ENCODE results near the gene CTU2. TPM values are rescaled to one million over a fixed set of nuclear protein-coding genes. Genes with fewer than 3 reads are reported as not detected.

CTU2 gene
- total and polyA plus RNA-seq, 2 donors (not counting 1 experiment from before 2014, with no cell fraction given) = 18.4 to 23.7 TPM

DNA sequence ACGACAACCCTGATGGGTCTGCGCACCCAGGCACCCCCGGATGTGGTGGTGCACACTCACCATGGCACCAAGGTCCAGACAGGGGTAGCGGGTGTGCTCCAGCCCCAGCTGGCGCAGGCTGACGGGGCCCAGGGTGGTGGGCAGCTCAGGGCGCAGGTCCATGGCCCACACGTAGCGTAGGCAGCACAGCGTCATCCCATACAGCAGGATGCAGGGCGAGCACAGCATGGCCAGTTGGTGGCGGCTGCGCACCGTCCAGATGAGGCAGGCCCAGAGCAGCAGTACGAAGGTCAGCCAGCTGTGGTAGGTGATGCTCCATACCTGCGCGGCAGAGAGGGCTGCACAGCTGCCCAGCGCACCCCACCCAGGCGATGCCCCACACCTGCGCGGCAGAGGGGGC is 29.8 kb downstream of the CTU2 start:
- Mint-ChIP-seq H3K4me3 (no peak overlapping the region), H3K4me1 (peaks cover 6% of the 10 kb centered on the region), H3K27me3 (no peaks in the 10 kb centered on the region), H3K27ac (no peak overlapping the region), H3K9me3 (ENCODE audit: insufficient read depth) (no peaks in the 10 kb centered on the region)
- intact Hi-C loops (cut with micrococcal nuclease) = loop anchor here (2.0 kb wide), 1 partner anchor 35 kb away; no protein-coding TSS in a partner anchor
- no peak for TF ChIP-seq EZH2 (IDR thresholded peaks at IDR 0.05; ENCODE audit: borderline replicate concordance, insufficient read depth, low read depth, low read length, poor library complexity, severe bottlenecking)
- TF ChIP-seq, protein P1, sequence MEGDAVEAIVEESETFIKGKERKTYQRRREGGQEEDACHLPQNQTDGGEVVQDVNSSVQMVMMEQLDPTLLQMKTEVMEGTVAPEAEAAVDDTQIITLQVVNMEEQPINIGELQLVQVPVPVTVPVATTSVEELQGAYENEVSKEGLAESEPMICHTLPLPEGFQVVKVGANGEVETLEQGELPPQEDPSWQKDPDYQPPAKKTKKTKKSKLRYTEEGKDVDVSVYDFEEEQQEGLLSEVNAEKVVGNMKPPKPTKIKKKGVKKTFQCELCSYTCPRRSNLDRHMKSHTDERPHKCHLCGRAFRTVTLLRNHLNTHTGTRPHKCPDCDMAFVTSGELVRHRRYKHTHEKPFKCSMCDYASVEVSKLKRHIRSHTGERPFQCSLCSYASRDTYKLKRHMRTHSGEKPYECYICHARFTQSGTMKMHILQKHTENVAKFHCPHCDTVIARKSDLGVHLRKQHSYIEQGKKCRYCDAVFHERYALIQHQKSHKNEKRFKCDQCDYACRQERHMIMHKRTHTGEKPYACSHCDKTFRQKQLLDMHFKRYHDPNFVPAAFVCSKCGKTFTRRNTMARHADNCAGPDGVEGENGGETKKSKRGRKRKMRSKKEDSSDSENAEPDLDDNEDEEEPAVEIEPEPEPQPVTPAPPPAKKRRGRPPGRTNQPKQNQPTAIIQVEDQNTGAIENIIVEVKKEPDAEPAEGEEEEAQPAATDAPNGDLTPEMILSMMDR (IDR thresholded peaks at IDR 0.05) = no peak
- peaks cover 10% of the 10 kb centered on the region for H3K79me2 ChIP-seq (ENCODE audit: control insufficient read depth, insufficient read depth, low read length)
- peaks cover 5 to 18% of the 10 kb centered on the region in 2 donors for H3K4me1 ChIP-seq (ENCODE audit: control insufficient read depth in 2 of 2, insufficient read depth in 2 of 2, low read length in 2 of 2)
- no peak overlapping the region for H2AFZ ChIP-seq (ENCODE audit: insufficient read depth, low read depth, low read length, poor library complexity, severe bottlenecking)
- no peaks in the 10 kb centered on the region for H3K27me3 ChIP-seq (replicated peaks in 1 of 4; ENCODE audit: control extremely low read depth in 1 of 4, control insufficient read depth in 3 of 4, insufficient read depth in 4 of 4, low read length in 3 of 4)
- H3K9ac ChIP-seq (ENCODE audit: low read length) = no peak overlapping the region
- DNase-seq = no peak
- no peak overlapping the region for H3K4me3 ChIP-seq (ENCODE audit: control extremely low read depth in 1 of 5, extremely low read depth in 1 of 5, insufficient read depth in 1 of 5, low read depth in 2 of 5, low read length in 4 of 5)
- CTCF ChIA-PET = interaction anchor here (0.8 to 5.0 kb wide), 13 partner anchors 11 to 480 kb away, joined by 3 to 113 read pairs (median 18); partner anchors contain the start of genes GALNS, PIEZO1 and TRAPPC2L
- H3K4me2 ChIP-seq (replicated peaks; ENCODE audit: low read depth, low read length, poor library complexity, severe bottlenecking) = no peak overlapping the region
- no peaks in the 10 kb centered on the region for H3K9me3 ChIP-seq (ENCODE audit: control extremely low read depth in 1 of 3, control insufficient read depth in 2 of 3, insufficient read depth in 1 of 3, low read length in 2 of 3)
- POLR2A ChIA-PET = interaction anchor here (0.6 kb wide), 1 partner anchor 84 kb away, joined by 3 read pairs; no protein-coding TSS in a partner anchor
- peaks cover 41% of the 10 kb centered on the region for H4K20me1 ChIP-seq (ENCODE audit: control insufficient read depth, insufficient read depth, low read length, poor library complexity, severe bottlenecking)
- 99% methylated on average over 17 of the region's 21 CpGs for WGBS (ENCODE audit: insufficient coverage)
- ATAC-seq (ENCODE audit: low read depth) = no peak
- H3K36me3 ChIP-seq (replicated peaks in 1 of 2; ENCODE audit: control extremely low read depth in 1 of 2, control insufficient read depth in 1 of 2, extremely low read depth in 1 of 2, insufficient read depth in 2 of 2, low read length in 1 of 2) = peaks cover 0 to 34% of the 10 kb centered on the region in 2 experiments
- H3K27ac ChIP-seq (ENCODE audit: low read length in 2 of 2) = no peak overlapping the region

DNA sequence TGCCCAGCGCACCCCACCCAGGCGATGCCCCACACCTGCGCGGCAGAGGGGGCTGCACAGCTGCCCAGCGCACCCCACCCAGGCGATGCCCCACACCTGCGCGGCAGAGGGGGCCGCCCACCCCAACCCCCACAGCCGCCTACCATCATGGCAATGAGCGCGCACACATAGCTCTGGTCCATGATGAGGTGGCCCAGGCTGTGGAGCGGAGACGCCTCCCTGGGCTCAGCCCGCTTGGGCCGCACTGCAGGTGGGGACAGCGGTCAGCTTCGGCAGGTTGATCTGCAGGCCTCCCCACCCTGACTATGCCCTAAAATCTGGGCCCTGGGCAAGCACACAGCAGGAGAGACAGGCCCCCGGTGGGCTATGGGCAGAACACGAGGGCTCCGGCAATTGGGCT is 30.2 kb downstream of the CTU2 start:
- Histone ChIP-seq H3K27me3 (replicated peaks in 1 of 4; ENCODE audit: control extremely low read depth in 1 of 4, control insufficient read depth in 3 of 4, insufficient read depth in 4 of 4, low read length in 3 of 4) (no peaks in the 10 kb centered on the region), H3K9ac (ENCODE audit: low read length) (no peak overlapping the region), H3K4me2 (replicated peaks; ENCODE audit: low read depth, low read length, poor library complexity, severe bottlenecking) (no peak overlapping the region), H2AFZ (ENCODE audit: insufficient read depth, low read depth, low read length, poor library complexity, severe bottlenecking) (no peak overlapping the region), H3K79me2 (ENCODE audit: control insufficient read depth, insufficient read depth, low read length) (peaks cover 11% of the 10 kb centered on the region), H3K4me3 (ENCODE audit: control extremely low read depth in 1 of 5, extremely low read depth in 1 of 5, insufficient read depth in 1 of 5, low read depth in 2 of 5, low read length in 4 of 5) (no peak overlapping the region), H3K36me3 (replicated peaks in 1 of 2; ENCODE audit: control extremely low read depth in 1 of 2, control insufficient read depth in 1 of 2, extremely low read depth in 1 of 2, insufficient read depth in 2 of 2, low read length in 1 of 2) (peaks cover 0 to 35% of the 10 kb centered on the region in 2 experiments), H4K20me1 (ENCODE audit: control insufficient read depth, insufficient read depth, low read length, poor library complexity, severe bottlenecking) (peaks cover 45% of the 10 kb centered on the region), H3K9me3 (ENCODE audit: control extremely low read depth in 1 of 3, control insufficient read depth in 2 of 3, insufficient read depth in 1 of 3, low read length in 2 of 3) (no peaks in the 10 kb centered on the region), H3K27ac (ENCODE audit: low read length in 2 of 2) (no peak overlapping the region), H3K4me1 (ENCODE audit: control insufficient read depth in 2 of 2, insufficient read depth in 2 of 2, low read length in 2 of 2) (peaks cover 5 to 18% of the 10 kb centered on the region in 2 donors)
- peaks cover 6% of the 10 kb centered on the region for H3K4me1 Mint-ChIP-seq
- intact Hi-C loops (cut with micrococcal nuclease) = loop anchor here (2.0 kb wide), 1 partner anchor 36 kb away; no protein-coding TSS in a partner anchor
- no peak for ATAC-seq (ENCODE audit: low read depth)
- no peak overlapping the region for H3K27ac Mint-ChIP-seq
- no peaks in the 10 kb centered on the region for H3K27me3 Mint-ChIP-seq
- no peaks in the 10 kb centered on the region for H3K9me3 Mint-ChIP-seq (ENCODE audit: insufficient read depth)
- H3K4me3 Mint-ChIP-seq = no peak overlapping the region
- CTCF ChIA-PET = interaction anchor here (0.7 to 5.0 kb wide), 26 partner anchors 11 to 482 kb away, joined by 3 to 113 read pairs (median 10); partner anchors contain the start of genes APRT, CDH15, GALNS and PIEZO1
- TF ChIP-seq, protein P1 (IDR thresholded peaks at IDR 0.05) = no peak
- POLR2A ChIA-PET = interaction anchor here (0.6 to 1.5 kb wide), 3 partner anchors 45 to 84 kb away, joined by 3 to 12 read pairs (median 4); partner anchors contain the start of gene PIEZO1
- WGBS (ENCODE audit: insufficient coverage) = 95% methylated on average over 17 of the region's 21 CpGs
- no peak for DNase-seq
